Colonic mucosa (tissue), 4 donors: ENCODE data around the gene FMN1. TPM values are rescaled to one million over a fixed set of nuclear protein-coding genes. Genes with fewer than 3 reads are reported as not detected.
A peak's percentile ranks its signal among the peaks of the same experiment; 100 is the strongest.

ENCODE experiments used
- DNase-seq: peaks from one replicate; pipeline ENCODE4 v3.0.0-alpha.2; 2020
- H3K27ac ChIP-seq: fragments of 200-600 bp; one replicate; pipeline ENCODE4 v1.8.0; 2021
- H3K27me3 ChIP-seq: fragments of 200-600 bp; one replicate; pipeline ENCODE4 v1.8.0; 2021
- H3K36me3 ChIP-seq: fragments of 200-600 bp; one replicate; pipeline ENCODE4 v1.8.0; 2021
- H3K4me1 ChIP-seq: fragments of 200-600 bp; one replicate; pipeline ENCODE4 v1.8.0; 2021; ENCODE audit warnings: mild to moderate bottlenecking
- H3K4me3 ChIP-seq: fragments of 200-600 bp; one replicate; pipeline ENCODE4 v1.8.0; 2021
- H3K9ac ChIP-seq, 2 donors: one replicate each; pipeline ENCODE4 v1.7.0; 2013; ENCODE audit warnings: control low read depth in 2 of 2, low read depth in 2 of 2, low read length in 2 of 2
- H3K9me3 ChIP-seq: fragments of 200-600 bp; one replicate; pipeline ENCODE4 v1.8.0; 2021
- CTCF ChIP-seq: fragments of 200-600 bp; IDR thresholded peaks from one replicate; pipeline ENCODE4 v1.8.0; 2022; ENCODE audit warnings: antibody characterized with exemption, mild to moderate bottlenecking
- intact Hi-C: fragments of 100-400 bp; cut with DNase I; formaldehyde crosslinking; loops from one replicate; pipeline ENCODE4 v1.14.1; 2022
- total RNA-seq, 2 donors: library from RNA; stranded (reverse); fragmentation: NEBNext Ultra II Directional in 1 of 2; extraction: Animal tissue kit (Norgen Biotek cat#: 25700) in 1 of 2; gene quantifications; one replicate each; pipeline ENCODE4 v1.2.1, GENCODE V29; 2021
- donor health status: healthy.
- donor health status: DM: no; HTN: no; CAD: no.
- donor health status: DM: no; HTN: no; CAD: no.

The FMN1 gene
- total RNA-seq, 2 donors from 2014 or later, result 23.5 to 32.0 TPM

GRCh38 chr15:33093222-33093621 lies 101.3 kb downstream of the FMN1 start:
- Histone ChIP-seq H3K36me3 (no peaks in the 10 kb centered on the region), H3K9ac (no peak overlapping the region), H3K27ac (no peak overlapping the region), H3K4me3 (no peak overlapping the region), H3K27me3 (no peaks in the 10 kb centered on the region), H3K9me3 (no peaks in the 10 kb centered on the region), H3K4me1 (peaks cover 8% of the 10 kb centered on the region)
- intact Hi-C loops, result no loop called here
- TF ChIP-seq CTCF, result no peak
- no peak for DNase-seq

GRCh38 chr15:33091983-33092693 lies 102.4 kb downstream of the FMN1 start:
- peak; percentile 57 for DNase-seq
- no peaks in the 10 kb centered on the region for H3K27me3 ChIP-seq
- TF ChIP-seq CTCF, result no peak
- no peak overlapping the region for H3K4me3 ChIP-seq
- H3K9me3 ChIP-seq, result no peaks in the 10 kb centered on the region
- intact Hi-C loops, result no loop called here
- H3K36me3 ChIP-seq, result no peaks in the 10 kb centered on the region
- H3K27ac ChIP-seq, result no peak overlapping the region
- peaks cover 8% of the 10 kb centered on the region for H3K4me1 ChIP-seq
- no peak overlapping the region for H3K9ac ChIP-seq

GRCh38 chr15:33089878-33090757 lies 104.4 kb downstream of the FMN1 start:
- H3K4me3 ChIP-seq, result no peak overlapping the region
- H3K27me3 ChIP-seq, result no peaks in the 10 kb centered on the region
- no peak for TF ChIP-seq CTCF
- DNase-seq, result peak; percentile 66
- no peaks in the 10 kb centered on the region for H3K36me3 ChIP-seq
- intact Hi-C loops, result loop anchor here (2.0 to 10.0 kb wide), 2 partner anchors 43 to 145 kb away; no protein-coding TSS in a partner anchor
- H3K4me1 ChIP-seq, result peaks cover 8% of the 10 kb centered on the region
- H3K9me3 ChIP-seq, result no peaks in the 10 kb centered on the region
- H3K27ac ChIP-seq, result peak overlapping the region; percentile 51
- H3K9ac ChIP-seq, result peak overlapping the region in 1 of 2 donors; percentile 66

- intact Hi-C loops, result loop anchor here (2.0 to 10.0 kb wide), 2 partner anchors 43 to 145 kb away; no protein-coding TSS in a partner anchor
- no peaks in the 10 kb centered on the region for H3K27me3 ChIP-seq
These were observed 105.2 kb downstream of the FMN1 start for GRCh38 chr15:33089165-33089877.

More at GRCh38 chr15:33089165-33089877, 105.2 kb downstream of the FMN1 start:
- no peak overlapping the region for H3K4me3 ChIP-seq
- no peak for DNase-seq
- peak overlapping the region in 1 of 2 donors; percentile 66 for H3K9ac ChIP-seq
- TF ChIP-seq CTCF, result no peak
- peak overlapping the region; percentile 51 for H3K27ac ChIP-seq
- H3K4me1 ChIP-seq, result peaks cover 8% of the 10 kb centered on the region
- no peaks in the 10 kb centered on the region for H3K9me3 ChIP-seq
- H3K36me3 ChIP-seq, result no peaks in the 10 kb centered on the region
